AG09319 (cell line): ENCODE data around the gene NPTX2.

ENCODE experiments used
- DNase-seq: peaks from one replicate; pipeline ENCODE4 v3.0.0-alpha.2; 2010; ENCODE audit warnings: low read depth; ENCODE audit errors: extremely low read depth
- CTCF ChIP-seq: IDR thresholded peaks from 2 replicates; pipeline ENCODE4 v1.5.1; 2011; ENCODE audit warnings: low read depth, mild to moderate bottlenecking, inconsistent platforms, low read length, moderate library complexity

NPTX2 gene

DNA sequence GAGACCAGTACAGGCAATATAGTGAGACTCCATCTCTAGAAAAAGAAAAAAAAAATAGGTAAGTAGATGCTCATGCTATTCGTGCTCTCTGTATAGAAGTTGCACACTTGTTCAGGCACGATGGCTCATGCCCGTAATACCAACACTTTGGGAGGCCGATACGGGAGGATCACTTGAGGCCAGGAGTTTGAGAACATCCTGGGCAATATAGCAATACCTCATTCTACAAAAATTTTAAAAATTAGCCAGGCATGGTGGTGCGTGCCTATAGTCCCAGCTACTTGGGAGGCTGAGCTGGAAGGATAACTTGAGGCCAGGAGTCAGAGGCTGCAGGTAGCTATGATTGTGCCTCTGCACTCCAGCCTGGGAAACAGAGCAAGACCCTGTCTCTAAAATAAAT is 17.2 kb upstream of the NPTX2 start:
- no peak for DNase-seq
- no peak for TF ChIP-seq CTCF

DNA sequence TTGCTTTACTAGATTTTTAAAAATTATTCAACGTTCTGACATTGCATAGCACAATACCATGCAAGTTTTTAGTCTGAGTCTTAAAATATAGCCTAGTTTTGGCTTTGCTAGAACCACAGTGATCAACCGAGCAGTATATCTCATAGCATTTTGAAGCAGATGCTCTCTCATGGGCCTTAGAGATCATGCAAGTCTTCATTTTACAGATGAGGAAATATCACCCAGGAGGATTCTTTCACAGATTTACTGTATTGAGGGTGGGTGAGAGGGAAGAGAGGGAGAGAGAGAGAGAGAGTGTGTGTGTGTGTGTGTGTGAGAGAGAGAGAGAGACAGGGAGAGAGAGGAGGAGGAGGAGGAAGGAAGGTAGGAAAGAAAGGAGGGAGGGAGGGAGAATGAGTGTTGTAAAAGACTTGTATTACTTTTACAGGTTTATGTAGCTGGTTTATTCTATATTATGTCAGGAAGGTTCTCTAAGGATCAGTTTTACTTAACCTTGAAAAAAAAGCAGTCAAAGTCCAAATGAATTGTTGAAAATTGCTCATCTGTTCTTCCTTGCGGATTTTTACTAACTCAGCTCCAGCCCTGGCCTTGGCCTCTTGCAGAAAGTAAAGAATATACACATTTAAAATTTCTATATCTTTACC is 14.2 kb upstream of the NPTX2 start:
- no peak for TF ChIP-seq CTCF
- DNase-seq = no peak

DNA sequence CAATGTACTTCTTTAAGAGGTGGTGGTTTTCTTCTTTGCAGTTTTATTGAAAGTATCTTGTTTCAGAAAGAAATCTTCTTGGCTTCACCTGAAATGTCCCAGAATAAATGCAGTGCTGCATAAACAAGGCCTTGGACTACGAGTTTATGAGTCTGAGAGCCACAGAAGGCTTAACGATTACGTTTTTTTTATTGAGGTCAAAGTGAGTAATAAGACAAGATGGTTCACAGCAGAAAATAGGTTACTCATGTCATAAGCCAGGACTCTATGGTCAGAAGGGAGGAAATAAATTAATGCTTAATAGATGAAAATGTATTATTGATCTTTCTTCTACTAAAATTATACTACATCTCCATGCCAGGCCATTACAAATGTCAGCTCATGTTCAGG is 13.7 kb upstream of the NPTX2 start:
- no peak for DNase-seq
- no peak for TF ChIP-seq CTCF

DNA sequence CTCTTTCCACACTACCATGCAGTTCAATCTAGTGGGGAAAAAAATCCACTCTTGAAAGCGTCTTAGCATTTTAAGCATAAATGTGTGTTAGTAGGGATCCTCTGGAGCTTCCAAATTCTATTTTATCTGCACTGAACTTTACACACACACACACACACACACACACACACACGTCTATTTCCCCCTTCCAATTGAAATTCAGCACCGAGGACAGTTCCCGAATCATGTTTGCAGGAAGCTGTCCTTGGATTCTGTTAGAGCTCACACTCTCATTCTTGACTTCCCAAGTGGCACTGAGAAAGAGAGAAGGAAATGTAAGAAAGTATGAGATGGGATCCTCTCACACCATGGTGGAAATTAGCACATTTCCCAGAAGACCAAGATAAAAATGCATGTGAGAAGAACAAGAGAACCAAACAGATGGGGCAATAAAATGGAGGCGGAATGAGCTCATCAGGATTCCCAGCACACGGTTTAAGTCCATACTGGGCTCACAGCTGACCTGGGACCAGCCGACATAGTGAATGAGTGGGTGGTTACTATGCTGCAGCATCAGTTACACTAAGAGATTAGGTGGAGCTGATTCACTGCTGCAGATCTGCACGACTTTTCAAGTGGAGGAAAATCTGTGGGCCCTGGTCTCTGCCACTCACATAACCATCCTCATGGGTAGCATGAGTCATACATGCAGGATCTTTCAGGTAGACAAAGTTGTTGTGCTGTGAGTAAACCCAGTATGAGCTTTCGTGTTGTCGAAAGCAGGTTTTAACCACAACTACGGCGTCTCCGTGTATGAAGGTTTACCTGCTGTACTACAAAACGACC is 3.3 kb upstream of the NPTX2 start:
- no peak for TF ChIP-seq CTCF
- no peak for DNase-seq

DNA sequence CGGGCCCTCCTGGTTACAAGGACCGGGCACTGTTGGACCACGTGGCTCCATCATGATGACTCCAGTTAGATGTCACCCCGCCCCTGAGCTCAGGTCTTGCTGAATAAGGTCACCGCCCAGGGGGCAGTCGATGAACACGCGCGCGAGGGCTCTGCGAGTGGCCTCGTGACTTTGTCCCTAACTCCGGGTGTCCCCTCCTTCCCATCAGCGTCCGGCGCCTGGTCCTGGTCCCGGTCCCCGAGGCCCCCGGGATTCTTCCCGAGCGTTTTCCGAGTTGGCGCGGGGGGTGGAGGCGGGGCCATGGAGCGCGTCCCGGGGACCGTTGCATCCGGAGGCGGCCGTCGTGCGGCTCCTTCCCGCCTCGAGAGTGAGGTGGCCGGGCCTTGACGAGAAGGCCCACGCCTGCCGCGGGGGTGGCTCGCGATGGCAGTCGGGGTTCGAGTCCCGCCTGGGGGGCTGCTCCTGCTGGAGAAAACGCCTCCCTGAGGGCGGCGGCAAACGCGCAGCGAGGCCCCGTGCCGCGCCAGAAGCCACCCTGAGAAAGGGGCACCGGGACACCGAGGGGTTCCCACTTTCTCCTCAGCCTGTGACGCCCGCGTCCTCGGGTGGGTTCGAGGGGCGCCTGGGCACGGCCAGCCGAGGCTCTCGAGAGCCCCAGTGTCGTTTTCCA is 569 bp upstream of the NPTX2 start:
- no peak for DNase-seq
- no peak for TF ChIP-seq CTCF

DNA sequence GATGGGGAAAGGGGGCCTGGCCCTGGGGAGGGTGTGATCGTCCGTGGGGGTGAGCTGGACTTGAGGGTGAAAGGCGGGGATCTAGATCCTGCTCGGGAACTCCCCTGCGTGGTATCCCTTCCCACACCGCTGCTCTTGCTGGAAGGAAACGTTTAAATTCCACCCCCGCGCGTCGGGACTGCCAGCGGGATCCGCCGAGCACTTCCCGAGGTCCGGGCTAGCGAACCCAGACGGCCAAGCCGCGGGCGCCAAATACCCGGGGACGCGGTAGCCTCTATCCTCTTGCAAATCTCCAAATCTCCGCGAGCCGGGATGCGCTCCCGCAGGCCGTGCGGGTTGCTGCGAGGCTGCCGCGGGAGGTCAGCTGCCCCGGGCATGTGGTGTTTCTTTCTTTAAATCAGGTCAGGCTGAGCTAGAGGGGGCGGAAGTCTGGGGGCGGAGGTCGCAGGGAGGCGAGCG is 904 bp downstream of the NPTX2 start:
- no peak for TF ChIP-seq CTCF
- DNase-seq = no peak

DNA sequence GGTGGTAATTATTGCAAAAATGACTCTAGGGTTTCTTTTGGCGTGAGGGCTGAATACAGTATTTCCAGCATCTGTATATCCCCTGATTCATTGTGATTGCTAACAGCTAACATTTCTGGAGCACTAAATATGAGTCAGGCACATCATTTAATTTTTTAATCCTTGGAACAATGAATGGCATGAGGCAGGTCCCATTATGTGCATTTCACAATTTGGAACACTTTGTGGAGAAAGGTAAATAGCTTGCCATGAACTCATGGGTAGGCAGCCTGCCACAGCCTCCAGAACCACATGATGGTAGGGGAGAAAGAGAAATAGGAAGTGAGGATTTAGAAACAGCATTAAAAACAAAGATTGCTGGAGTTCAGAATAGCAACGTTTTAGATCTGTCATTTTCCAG is 1.7 kb downstream of the NPTX2 start:
- no peak for DNase-seq
- no peak for TF ChIP-seq CTCF
